Esophagus (tissue), 2 donors: ENCODE results near the gene CARD9. TPM values are rescaled to one million over a fixed set of nuclear protein-coding genes. Genes with fewer than 3 reads are reported as not detected.

Experiments
- H3K27ac ChIP-seq, 2 donors: one replicate each; pipeline ENCODE4 v1.5.1; 2013; ENCODE audit warnings: low read depth in 2 of 2, mild to moderate bottlenecking in 2 of 2, inconsistent platforms in 1 of 2, low read length in 1 of 2, moderate library complexity in 1 of 2
- H3K27me3 ChIP-seq, 2 donors: one replicate each; pipeline ENCODE4 v1.6.1; 2013; ENCODE audit warnings: low read length in 2 of 2, control low read depth in 1 of 2, mild to moderate bottlenecking in 1 of 2; ENCODE audit not compliant: insufficient read depth in 2 of 2, control insufficient read depth in 1 of 2
- H3K36me3 ChIP-seq, 2 donors: one replicate each; pipeline ENCODE4 v1.6.1; 2013; ENCODE audit warnings: low read length in 1 of 2; ENCODE audit not compliant: control insufficient read depth in 2 of 2, insufficient read depth in 2 of 2
- H3K4me1 ChIP-seq, 2 donors: one replicate each; pipeline ENCODE4 v1.6.1; 2013; ENCODE audit warnings: low read length in 1 of 2; ENCODE audit not compliant: control insufficient read depth in 2 of 2, insufficient read depth in 2 of 2
- H3K4me3 ChIP-seq, 2 donors: one replicate each; pipeline ENCODE4 v1.5.1; 2013; ENCODE audit warnings: low read length in 2 of 2, mild to moderate bottlenecking in 2 of 2, low read depth in 1 of 2, moderate library complexity in 1 of 2
- H3K9me3 ChIP-seq, 2 donors: one replicate each; pipeline ENCODE4 v1.6.1; 2013; ENCODE audit warnings: mild to moderate bottlenecking in 2 of 2, low read depth in 1 of 2, low read length in 1 of 2, moderate library complexity in 1 of 2; ENCODE audit not compliant: control insufficient read depth in 2 of 2, insufficient read depth in 1 of 2
- WGBS, 2 donors: extraction: QIAGEN DNeasy Blood & Tissue Kit; methylation state at CpG; one replicate each; pipeline ENCODE4 v1.1.7; 2013; 5-methylcytosine and 5-hydroxymethylcytosine counted together
- polyA plus RNA-seq, 2 donors: library from polyadenylated mRNA; stranded (reverse); fragments of 200-250 nt; gene quantifications; one replicate each; pipeline ENCODE4 v1.2.3, GENCODE V29; 2013
- donor health status: healthy with polysubstance abuse.
- donor health status: Bipolar disorder and iron deficiency.

The CARD9 gene
- polyA plus RNA-seq, 2 donors, result 1.1 to 1.8 TPM

DNA sequence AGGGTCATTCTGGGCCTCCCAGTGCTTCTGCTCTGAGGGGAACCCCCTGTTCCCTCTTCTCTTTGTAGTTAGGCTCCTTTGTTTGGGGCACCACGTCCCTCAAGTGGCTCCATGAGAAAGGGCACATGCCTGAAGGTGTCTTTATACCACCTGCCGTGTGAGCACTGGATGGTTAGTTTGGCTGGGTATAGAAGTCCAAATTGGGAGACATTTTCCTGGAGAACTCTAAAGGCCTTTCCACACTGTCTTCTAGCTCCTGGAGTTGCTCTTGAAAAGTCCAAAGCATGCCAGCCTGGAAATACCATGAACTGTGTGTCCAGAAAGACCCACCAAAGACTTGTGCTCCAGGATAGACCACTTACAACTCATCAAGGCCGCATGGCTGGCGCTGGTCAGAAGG, 58.5 kb downstream of the CARD9 start:
- no peak overlapping the region for H3K27ac ChIP-seq
- H3K36me3 ChIP-seq, result no peaks in the 10 kb centered on the region
- H3K27me3 ChIP-seq, result no peaks in the 10 kb centered on the region
- peaks cover 3 to 15% of the 10 kb centered on the region in 2 donors for H3K9me3 ChIP-seq
- WGBS, 2 donors, result 84 to 88% methylated on average over 4 of the region's 4 CpGs
- no peak overlapping the region for H3K4me3 ChIP-seq
- peaks cover 0 to 10% of the 10 kb centered on the region in 2 donors for H3K4me1 ChIP-seq

DNA sequence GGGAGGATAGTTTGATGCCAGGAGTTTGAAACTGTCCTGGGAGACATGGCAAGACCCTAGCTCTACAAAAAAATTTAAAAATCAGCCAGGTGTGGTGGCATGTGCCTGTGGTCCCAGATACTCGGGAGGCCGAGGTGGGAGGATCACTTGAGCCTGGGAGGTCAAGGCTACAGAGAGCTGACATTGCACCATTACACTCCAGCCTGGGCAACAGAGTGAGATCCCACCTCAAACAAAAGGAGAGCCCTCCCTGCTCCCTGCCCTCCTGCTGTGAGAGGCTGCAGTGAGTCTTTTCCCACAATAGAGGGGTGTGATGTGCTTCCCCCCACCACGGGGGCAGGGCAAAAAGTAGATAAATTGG, 59.4 kb downstream of the CARD9 start:
- no peak overlapping the region for H3K4me3 ChIP-seq
- WGBS, 2 donors, result 87 to 94% methylated on average over 3 of the region's 3 CpGs
- H3K4me1 ChIP-seq, result peaks cover 0 to 16% of the 10 kb centered on the region in 2 donors
- H3K27me3 ChIP-seq, result no peaks in the 10 kb centered on the region
- H3K27ac ChIP-seq, result no peak overlapping the region
- no peaks in the 10 kb centered on the region for H3K36me3 ChIP-seq
- peaks cover 3 to 15% of the 10 kb centered on the region in 2 donors for H3K9me3 ChIP-seq

Other genes with a start within 250 kb of the CARD9 start
- not detected for gene LHX3, start 168.5 kb downstream of the CARD9 start, polyA plus RNA-seq
- gene QSOX2, start 127.9 kb downstream of the CARD9 start, polyA plus RNA-seq, result 1 to 10 TPM; 2.6 to 3.6 TPM
- gene CCDC187, start 69.6 kb downstream of the CARD9 start, polyA plus RNA-seq, result not detected
- gene GPSM1, start 46.1 kb downstream of the CARD9 start, polyA plus RNA-seq, result 1 to 10 TPM; 1.7 to 4.5 TPM
- 10 to 100 TPM in 1 of 2 donors, 1 to 10 TPM in 1; 7.1 to 10.1 TPM for gene DNLZ, start 9.9 kb downstream of the CARD9 start, polyA plus RNA-seq
- 1 to 10 TPM; 3.5 to 6.6 TPM for gene SNAPC4, start 26.5 kb upstream of the CARD9 start, polyA plus RNA-seq
- gene ENTR1, start 36.9 kb upstream of the CARD9 start, polyA plus RNA-seq, result 10 to 100 TPM; 20.1 to 24.2 TPM
- gene PMPCA, start 37.0 kb upstream of the CARD9 start, polyA plus RNA-seq, result 10 to 100 TPM; 32.0 to 38.6 TPM
- 10 to 100 TPM in 1 of 2 donors, 1 to 10 TPM in 1; 6.2 to 10.5 TPM for gene INPP5E, start 66.2 kb upstream of the CARD9 start, polyA plus RNA-seq
- 10 to 100 TPM; 24.3 to 32.9 TPM for gene SEC16A, start 109.4 kb upstream of the CARD9 start, polyA plus RNA-seq
- 10 to 100 TPM in 1 of 2 donors, 1 to 10 TPM in 1; 9.6 to 19.8 TPM for gene NOTCH1, start 172.4 kb upstream of the CARD9 start, polyA plus RNA-seq